HG02870 (cell line): Measurements from ENCODE around the gene TSPAN31.

ENCODE experiments used
- ATAC-seq: cut with Tn5 transposase; IDR thresholded peaks from one replicate; pipeline ENCODE4 v1.9.1; 2021; ENCODE audit warnings: mild to moderate bottlenecking, moderate library complexity; ENCODE audit not compliant: unreplicated experiment

Gene TSPAN31

GRCh38 chr12:57735198-57735855 lies 9.5 kb upstream of the TSPAN31 start:
- no peak for ATAC-seq

DNA sequence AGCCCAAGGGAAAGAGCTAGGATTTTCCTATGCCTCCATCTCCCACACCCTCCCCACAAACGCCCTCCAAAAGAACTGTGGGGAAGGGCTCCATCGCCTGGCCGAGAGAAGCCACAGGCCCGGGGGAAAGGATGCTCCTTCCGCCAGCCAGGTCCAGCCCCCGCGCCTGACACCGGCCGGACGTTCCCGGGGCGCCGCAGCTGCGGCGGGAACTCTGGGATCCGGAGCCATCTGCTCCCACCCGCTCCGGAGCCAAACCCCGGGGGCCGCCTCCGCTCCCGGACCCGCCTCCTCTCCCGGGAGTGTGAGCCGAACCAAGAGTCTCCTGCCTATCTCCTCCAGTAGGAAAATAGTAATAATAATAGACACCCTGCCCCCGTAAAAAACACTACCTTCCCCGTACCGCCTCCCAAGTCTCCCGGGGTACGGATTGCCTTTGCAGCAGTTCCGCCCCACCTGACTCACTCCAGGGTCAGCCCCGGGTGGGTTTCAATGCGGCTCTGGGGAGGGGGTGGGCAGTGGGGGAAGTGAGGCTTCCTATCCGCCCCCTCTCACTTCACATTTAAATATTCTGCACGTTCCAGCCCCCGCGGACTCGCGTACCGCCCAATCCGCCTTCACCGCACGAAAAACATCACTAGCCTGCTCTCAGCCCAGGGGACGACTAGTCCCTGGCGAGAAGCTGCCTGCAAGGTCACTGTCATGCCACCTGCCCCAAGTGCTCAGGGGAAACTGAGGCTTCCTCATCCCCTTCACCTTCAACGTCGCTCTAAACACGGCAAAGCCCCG lies 8.7 kb upstream of the TSPAN31 start:
- ATAC-seq, result no peak

- no peak for ATAC-seq
These were observed 7.9 kb upstream of the TSPAN31 start for GRCh38 chr12:57736741-57737466.

- no peak for ATAC-seq
These were observed 7.1 kb upstream of the TSPAN31 start for GRCh38 chr12:57737467-57738460.

- ATAC-seq, result no peak
These were observed 6.1 kb upstream of the TSPAN31 start, which contains the start of gene AGAP2 for GRCh38 chr12:57738661-57739237. TSS of gene AGAP2 (minus strand) at chr12:57738742. CDS start at chr12:57738246, 496 bp downstream.

DNA sequence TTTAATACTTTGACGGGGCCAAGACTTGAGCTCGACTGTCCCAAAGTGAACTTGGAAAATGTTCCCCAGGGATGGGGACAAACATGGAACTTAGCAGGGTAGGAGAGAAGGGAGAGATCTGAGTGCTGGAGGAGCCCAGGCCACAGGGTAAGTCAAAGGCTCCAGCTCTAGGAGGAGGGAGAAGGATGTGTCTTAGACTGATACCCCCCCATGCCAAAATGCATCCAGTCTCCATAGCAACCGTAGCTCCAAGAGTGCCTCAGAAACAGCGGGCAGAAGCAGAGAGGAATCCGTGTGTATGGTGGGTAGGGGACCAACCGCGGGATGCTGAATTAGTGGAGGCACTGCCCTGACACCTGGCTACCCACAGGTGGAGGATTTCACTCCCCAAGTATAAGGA lies 5.5 kb upstream of the TSPAN31 start:
- ATAC-seq, result no peak

DNA sequence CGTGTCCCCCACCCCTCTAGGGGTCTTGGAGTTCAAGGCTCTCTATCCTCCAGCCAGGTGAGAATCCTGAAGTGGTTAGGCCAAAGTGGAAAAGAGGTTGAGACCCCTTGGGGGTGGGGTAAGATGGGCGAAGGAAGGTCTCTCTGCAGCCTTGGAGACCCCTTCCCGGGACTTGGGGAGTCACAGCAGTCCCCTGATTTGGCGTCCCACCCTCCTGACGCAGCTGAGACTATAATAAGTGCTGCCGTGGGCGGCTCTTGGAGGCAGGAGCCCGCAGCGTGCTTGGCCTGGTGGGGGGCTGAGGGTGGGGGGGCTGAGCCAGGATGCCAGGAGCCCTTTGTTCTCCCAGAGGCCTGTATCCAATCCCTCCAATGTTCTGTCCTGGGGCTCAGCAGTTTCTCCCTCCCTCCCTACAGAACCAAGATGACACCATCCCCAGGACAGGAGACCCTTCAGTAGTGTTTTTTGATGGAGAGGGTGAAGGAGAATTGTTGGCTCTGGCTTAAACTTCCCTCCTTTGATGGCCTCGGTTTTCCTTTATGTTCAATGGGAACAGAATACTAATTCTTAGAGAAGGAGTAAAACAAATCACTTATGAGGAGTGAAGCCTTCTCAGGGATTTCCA lies 4.8 kb upstream of the TSPAN31 start:
- ATAC-seq, result no peak

- ATAC-seq, result peak; percentile 36
These were observed 4.0 kb upstream of the TSPAN31 start for GRCh38 chr12:57740656-57741412.

DNA sequence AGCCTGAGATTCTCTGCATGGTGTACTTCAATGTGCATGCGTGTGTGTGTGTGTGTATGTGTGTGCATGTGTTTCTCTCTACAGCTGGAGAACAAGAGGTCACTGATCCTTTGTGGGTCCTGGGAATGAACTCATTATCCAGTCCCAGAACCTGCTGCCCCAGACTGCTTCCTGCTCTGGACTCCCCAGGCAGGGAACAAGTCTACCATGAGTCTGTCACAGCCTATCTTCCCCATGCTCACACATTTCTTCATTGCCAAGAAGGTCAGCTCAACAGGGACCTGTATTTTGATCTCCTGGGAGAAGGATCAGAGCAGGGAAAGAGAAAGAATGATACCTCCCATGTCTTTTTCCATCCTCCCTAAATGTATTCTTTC lies 3.4 kb upstream of the TSPAN31 start:
- no peak for ATAC-seq

DNA sequence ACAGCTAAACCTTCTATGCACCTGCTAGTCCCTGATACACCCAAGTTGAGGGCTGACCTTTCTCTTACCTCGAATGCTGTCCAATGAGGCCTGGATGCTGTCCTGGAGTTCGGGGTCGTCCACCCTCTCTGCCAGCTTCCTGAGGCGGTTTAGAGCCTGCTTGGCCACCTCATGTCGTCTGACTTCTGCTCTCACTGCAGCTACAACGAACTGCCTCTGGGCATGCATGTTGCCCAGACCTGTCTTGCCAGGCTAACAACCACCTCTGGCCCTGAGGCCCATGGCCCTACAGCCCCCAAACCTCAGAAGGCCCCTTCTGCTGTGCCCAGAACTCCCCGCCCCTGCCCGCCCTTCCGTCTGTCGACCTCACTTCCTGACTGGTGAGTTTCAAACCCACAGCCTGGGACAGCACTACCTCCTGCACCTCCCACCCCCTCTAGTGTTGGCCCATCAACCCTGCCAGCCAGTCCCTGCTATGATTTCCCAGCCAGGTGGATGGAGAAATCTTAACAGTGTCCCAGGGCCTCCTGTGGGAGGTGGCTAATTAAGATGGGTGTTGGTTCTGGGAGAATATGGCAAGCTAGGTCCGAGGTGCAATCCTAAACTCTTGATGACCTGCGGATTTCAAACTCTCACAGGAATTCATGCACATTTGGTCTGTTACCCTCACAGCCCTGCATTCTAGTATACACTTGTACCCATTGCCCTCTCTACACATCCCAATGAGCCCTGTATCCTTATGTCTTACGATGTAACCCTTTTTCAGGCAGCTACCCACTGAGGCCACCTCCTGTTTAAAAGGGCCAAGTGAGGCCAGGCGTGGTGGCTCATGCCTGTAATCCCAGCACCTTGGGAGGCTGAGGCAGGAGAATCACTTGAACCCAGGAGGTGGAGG lies 2.7 kb upstream of the TSPAN31 start:
- peak; percentile 50 for ATAC-seq

- ATAC-seq, result no peak
These were observed 1.1 kb upstream of the TSPAN31 start for GRCh38 chr12:57743769-57744168.

GRCh38 chr12:57744194-57744776 lies 554 bp upstream of the TSPAN31 start:
- peak; percentile 29 for ATAC-seq

DNA sequence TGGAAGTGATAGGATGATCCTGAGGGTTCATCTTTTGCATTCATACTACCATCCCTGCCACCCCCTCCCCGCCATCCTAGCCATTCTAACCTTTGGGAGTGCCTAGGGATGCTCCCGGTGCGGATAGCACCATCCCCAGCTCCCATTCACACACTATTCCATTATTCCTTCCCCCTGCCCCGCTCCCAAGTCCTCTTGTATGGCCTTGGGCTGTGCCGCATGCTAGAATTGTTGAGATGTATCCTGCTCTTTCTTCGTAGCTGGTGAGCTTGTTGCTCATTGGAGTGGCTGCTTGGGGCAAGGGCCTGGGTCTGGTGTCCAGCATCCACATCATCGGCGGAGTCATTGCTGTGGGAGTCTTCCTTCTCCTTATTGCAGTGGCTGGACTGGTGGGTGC lies 644 bp downstream of the TSPAN31 start:
- ATAC-seq, result no peak

- ATAC-seq, result no peak
These were observed 1.2 kb downstream of the TSPAN31 start for GRCh38 chr12:57746025-57746424.

- no peak for ATAC-seq
These were observed 4.2 kb downstream of the TSPAN31 start for GRCh38 chr12:57749061-57749460.

DNA sequence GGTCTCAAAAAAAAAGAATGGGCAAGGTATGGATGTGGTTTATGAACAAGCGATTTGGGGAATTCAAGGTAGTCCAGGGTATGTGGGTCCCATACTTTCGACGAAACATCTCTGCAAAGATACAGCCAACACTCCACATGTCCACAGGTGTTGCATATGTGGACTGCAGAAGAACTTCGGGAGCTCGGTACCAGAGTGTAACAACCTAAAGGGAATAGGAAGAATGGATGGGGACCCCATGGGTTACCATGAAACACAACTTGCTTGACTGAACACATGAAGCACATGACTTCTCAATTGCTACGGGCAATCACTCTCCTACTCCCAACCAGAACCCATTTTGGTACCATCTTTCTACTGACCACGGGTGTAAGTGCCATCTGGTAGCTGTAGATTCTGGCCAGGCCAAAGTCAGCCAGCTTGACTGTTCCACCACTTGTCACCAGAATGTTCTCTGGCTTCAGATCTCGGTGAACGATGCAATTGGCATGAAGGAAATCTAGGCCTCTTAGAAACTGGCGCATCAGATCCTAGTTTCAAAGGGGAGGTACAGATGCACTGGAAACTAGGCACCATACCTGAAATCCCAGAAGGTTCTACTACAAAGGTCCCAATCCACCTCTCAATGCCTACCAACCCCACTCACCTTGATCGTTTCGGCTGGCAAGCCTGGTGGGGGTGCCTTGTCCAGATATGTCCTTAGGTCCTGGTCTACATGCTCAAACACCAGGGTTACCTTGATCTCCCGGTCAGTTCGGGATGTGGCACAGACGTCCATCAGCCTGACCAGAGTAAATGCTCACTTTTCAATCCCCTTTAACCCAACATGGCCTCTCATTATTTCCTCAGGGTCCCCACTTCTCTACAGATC lies 6.0 kb downstream of the TSPAN31 start:
- ATAC-seq, result no peak

DNA sequence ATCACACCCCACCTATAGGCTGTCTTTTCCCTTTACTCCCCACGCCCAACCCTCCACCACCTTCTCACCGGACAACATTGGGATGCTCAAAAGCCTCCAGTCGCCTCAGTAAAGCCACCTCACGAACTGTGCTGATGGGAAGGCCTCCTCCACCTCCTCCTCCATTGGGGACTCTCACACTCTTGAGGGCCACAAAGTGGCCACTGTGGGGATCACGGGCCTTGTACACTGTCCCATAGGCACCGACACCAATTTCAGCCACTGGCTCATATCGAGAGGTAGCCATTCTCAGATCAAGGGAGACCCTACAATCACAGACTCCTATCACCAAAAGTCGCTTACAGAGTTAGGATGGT lies 6.6 kb downstream of the TSPAN31 start:
- no peak for ATAC-seq
